Activated CD8-positive, alpha-beta memory T cell treated with anti-CD3 and anti-CD28 coated beads for 48 hours (primary cell): Measurements from ENCODE around the gene KCNQ1.

Source experiments
- DNase-seq, 3 experiments: peaks; one replicate each; pipeline ENCODE4 v3.0.0-alpha.2; 2020; ENCODE audit warnings: low read depth in 2 of 3, low spot score in 2 of 3

The KCNQ1 gene

DNA sequence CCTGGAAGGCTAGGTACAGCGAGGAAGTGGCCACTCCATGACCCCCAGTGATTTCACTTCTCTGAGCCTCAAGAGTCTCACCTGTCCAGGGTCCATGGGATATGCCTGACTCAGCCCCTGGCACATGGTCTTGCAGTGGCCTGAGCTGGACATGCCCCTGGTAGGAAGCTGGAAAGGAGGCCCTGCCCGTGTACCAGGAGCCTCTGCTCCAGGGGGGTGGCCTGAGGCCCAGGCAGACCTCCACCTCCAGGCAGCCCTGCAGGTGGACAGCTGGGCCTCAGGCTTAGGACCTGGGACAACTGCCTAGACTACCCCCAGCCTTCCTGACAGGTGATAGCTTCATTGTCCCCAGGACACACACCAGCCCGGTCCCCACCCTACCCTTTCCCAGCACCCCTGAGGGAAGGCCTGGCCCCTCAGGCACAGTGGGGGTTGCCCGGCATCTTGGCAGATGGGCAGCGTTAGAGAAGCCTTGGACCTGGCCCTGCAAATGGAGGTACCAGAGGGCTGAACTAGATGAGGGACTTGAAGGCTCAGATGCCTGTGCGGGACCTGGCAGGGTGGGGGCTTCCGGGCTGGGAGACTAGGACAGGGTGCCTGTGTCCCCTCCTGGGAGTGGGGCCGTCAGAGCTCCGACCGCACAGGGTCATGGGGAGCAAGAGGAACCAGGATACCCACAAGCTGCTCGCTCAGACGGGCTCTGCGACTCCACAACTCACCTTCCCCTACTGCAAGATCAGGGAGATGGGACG, 387.1 kb downstream of the KCNQ1 start:
- no peak for DNase-seq

DNA sequence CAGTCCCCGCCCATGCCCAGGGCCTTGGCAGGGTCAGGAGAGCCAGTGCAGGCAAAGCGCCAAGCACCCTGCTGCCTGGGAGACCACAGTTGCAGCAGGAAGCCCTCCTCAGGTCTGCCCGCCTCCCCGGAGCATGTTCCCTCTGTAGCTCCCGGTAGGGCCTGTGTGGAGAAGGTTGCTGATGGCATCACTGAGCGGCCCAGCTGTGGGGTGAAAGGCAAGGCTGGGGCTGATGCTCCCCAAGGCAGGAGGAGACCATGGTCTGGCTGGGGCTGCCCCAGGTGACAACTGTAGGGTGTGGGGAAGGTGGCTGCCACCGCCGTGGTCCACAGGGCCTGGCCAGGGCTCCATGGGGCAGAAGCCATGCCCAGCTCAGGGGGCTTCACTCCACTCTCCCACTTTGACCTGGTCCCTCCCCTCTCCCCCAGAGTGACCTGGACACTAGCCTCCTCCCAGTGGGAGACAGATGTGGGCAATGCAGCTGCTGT, 387.8 kb downstream of the KCNQ1 start:
- DNase-seq, result no peak

- no peak for DNase-seq
These were observed 388.4 kb downstream of the KCNQ1 start for GRCh38 chr11:2833051-2833715.

DNA sequence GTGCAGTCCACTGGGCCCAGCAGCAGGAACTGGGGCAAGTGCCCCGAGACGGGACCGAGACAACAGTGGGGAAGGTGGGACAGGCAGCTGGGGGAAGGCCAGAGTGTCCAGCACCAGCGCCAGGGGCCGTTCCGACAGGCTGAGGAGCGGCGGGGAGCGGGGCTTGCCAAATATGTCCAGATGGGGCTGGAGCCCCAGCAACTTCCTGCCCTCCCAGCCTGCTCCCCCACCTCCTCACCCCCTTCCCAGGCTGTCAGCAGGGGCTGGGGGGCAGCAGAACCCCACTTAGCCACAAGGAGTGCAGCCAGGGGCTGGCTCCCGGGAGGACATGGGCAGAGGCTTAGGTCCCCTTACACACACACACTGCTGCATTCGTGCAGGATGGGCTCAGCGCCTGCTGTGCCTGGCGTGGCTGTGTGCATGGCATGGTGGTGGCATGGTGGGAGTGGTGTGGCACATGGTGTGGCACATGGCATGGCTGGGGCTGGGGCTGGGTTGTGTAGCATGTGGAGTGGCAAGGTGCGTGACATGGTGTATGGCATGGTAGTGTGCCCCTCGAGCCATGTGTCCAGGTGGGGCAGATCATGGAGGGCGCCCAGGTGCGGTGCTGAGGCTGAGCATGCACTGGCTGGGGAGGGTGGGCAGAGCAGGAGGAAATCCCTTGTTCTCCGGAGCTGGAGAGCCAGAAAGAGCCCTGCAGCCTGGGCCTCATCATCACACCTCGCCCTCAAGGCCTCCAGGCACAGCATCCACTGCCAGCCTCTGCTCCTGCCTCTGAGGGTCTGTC, 389.1 kb downstream of the KCNQ1 start:
- no peak for DNase-seq

DNA sequence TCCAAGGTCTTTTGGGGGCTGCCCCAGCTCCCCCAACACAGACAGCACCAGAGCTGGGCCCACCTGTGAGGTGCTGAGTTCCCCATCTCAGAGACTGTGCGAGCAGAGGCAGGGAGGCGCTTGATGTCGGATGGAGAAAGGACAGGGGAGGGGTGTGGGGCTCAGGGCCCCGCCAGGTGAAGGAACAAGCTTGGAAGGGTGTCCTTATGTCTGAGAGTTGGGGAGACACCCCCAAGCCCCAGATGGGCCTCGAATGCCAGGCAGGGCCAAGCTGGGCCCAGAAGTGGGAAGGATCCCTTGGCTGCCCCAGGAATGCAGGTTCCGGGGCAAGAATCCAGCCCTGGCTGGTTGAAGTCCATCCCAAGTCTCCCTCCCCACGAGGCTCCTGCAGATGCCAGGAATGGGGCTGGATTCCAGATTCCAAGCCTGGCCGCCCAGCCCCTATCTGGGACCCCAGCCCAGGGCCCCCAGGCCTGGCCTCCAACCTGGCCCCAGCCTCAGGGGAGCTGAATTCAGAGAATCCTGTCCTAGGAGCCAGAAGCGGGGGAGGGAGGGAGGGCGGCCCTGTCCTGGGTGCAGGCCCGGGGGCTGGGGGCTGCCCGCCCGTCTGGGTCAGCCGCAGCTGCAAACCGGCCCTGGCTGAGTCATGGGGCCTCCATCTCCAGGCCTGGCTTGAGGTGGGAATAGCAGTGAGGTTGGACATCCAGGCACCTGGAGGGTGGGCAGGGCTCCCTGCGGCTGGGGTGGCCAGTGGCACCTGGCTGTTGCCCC, 389.9 kb downstream of the KCNQ1 start:
- no peak for DNase-seq

DNA sequence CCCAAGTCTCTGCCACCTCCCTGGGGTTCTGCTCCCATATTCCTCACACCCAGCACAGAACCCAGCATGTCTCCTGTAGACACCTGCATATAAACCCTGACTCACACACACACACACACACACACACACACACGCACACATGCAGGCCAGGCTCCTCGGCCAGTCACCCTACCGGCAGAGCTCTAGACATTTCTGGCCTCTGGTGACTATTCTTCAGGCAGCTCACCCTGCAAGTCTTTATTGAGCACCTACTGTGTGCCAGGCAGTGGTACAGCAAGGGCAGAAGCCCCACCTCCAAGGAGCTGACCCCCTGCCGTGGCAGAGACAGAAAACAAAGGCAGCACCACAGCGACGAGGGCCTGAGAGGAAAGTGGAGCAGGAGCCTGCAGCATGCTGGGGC, 390.5 kb downstream of the KCNQ1 start:
- no peak for DNase-seq

- DNase-seq, result no peak
These were observed 390.9 kb downstream of the KCNQ1 start for GRCh38 chr11:2835751-2836150.

GRCh38 chr11:2836315-2837095, 391.7 kb downstream of the KCNQ1 start:
- no peak for DNase-seq

DNA sequence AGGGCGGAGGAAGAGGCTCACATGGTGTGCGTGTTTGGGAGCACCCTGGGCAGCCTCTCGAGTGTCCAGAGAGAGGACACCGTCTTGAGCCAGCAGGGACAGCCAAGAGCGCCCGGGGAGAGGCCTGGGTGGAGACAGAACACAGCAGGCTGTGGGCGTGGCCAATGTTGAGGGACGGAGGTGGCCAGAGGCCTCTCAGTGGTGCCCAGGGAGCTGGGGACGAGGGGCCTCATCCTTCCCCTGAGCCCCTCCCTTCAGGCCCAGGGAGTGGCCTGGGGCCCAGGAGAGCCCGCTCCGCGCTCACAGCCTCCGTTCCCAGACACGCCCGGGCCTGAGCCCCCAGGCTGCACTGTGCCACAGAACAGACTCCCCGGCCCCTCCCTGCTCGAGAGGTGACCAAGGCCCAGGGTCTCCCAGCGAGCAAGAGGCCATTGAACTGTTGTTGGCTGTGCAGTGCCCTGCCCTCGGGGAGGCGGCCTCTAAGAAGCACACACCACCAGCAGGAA, 392.3 kb downstream of the KCNQ1 start:
- DNase-seq, result no peak

- DNase-seq, result no peak
These were observed 392.8 kb downstream of the KCNQ1 start for GRCh38 chr11:2837651-2838050.

DNA sequence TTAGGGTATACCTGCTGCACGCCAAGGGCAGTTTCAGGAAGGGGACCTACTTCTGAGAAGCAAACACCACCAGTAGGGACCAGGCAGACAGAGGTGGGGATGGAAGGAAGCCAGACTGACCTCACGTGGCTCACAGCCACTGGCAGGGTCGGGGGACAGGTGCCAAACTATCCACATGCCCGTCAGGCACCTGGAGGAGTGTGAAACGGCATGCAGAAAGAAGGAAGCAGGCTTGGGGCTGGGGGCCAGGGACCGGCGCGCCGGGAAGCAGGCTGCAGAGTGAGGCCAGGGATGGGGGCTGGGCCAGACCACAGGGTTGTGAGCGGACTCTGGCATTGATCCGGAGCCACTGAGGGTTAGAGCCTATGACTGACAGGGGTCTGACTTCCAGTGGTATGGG, 393.3 kb downstream of the KCNQ1 start:
- DNase-seq, result no peak

GRCh38 chr11:2838676-2839294, 394.0 kb downstream of the KCNQ1 start:
- DNase-seq, result no peak

DNA sequence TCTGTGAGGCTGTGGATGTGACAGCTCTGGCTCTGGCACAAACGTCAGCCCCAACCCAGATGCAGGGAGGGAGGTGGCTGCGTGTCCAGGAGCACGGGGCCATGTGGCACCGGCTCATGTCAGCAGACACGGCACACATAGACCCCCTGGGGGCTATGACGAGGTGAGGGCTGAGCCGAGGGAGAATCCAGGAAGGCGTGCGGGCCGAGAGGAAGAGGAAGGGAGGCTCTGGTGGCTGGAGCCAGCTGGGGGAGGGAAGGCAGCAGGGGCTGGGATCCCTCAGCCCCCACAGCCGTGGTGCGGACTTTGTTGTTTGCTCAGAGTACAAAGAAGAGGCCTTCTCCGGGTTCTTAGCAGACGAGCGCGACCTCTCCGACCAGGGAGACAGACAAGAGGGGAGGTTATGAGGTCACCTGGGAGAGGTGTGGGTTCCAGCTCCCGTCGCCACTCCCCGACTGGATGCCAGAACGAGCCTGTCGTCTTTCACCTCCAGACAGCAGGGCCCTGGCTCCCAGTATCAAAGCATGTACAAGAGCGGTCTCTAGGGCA, 394.7 kb downstream of the KCNQ1 start:
- DNase-seq, result no peak

DNA sequence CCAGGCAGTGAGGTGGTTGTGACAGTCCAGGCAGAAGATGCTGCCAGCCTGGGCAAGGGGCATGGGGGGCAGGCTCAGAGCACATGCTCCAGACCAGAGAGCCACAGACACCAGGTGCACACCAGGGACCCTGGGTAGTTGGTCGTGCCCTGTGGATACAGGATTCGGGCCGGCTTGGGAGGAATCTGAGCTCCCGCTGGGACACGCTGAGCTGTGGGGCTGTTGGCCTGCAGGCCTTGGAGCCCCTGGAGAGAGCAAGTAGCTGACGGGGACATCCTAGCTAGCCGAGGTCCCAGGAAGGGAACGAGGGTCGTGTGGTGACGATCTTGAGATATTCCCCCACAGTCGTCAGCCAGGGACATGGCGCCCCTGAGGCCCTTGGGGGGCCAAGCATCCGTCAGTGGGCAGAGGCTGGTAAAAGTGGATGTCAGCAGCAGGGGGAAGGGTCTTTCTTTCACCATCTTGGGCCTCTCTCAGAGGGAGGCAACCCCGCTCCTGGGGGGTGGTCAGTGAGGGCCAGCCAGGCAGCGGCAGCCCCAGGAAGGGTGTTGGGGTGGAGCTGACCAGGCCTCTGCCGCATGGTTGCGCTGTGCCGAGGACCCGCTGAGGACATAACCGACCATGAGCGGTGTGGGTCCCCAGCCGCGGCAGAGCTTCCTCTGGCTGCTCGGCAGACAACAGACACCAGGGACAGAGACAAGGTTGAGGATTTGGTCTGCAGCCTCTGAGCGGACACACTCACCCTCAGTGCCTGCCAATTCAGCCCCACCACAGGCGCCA, 396.8 kb downstream of the KCNQ1 start:
- no peak for DNase-seq

GRCh38 chr11:2842876-2843275, 398.1 kb downstream of the KCNQ1 start:
- no peak for DNase-seq

DNA sequence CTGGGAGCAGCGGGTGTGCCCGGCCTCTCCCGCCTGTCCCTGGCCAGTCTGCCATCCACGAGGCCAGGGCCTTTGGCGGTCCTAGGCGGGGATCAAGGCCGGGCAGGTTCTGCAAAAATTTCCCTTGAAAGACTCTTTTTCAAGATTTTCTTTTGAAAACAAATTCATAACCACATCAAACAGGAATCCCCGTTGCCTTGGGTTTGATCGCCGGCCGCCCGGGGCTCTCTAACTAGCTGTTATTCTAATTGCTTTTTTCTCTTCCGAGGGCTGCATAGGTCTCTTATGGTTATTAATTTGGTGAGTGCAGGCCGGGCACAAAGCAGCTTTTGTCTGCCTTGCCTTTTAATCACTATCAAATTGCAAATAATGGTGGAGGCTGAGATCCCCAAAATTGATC, 398.7 kb downstream of the KCNQ1 start:
- DNase-seq, result no peak

DNA sequence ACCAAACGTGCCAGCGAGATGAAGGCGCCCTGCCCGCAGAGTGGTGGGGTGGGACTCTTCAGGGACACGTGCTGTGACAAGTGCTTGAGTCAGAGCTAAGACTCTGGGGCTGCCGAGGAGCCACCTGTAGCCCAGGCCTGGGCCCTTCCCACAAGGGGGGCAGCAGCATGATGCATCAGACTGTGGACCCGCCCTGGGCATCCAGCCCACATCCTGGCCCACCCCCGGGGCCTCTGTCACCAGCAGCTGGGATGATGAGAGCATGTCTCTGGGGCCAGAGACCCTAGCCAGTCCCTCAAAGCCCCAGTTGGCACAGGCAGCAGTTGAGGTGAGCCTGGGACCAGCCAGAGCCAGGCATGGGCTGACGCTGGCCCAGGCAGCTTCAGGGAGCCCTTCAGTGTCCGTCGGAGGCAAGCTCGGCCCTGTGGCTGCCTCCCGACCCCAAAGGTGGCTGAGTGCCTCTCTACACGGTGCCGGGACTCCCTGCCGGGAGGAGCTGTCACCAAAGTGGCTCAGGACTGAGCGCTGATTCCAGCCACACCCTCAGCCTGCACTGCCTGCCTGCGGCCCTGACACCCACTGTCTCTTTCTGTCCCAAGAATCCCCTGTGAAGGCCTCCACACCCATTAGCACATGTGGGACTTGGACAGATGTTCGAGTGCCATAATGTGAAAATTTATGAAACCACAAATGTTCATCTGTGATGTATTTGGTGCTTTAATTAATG, 399.5 kb downstream of the KCNQ1 start:
- no peak for DNase-seq

DNA sequence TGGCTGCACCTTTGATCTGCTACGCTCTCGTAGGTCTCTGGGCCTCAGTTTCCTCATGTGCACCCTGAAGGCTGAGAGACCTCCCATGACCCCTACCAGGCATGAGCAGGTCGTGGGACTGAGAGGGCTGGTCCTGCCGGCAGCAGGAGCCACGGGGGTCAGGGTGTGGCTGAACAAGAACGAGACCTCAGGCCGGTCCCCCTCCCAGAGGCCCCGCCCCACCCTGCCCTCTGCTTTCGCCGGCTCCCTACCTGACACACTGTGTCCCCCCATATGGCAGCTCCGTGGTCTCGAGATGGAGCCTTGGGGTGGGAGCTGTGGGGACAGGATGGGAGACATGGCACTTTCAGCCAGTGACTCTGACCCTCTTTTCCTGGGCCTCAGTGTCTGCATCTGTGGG, 400.2 kb downstream of the KCNQ1 start:
- no peak for DNase-seq
